Erythroblast (primary cell): ENCODE results near the gene BOC.

Source experiments
- GATA1 ChIP-seq: IDR thresholded peaks from 2 replicates; pipeline ENCODE4 v1.6.1; 2011; ENCODE audit warnings: low read depth, mild to moderate bottlenecking, control low read depth, low read length, moderate library complexity
- POLR2A ChIP-seq: IDR thresholded peaks from 2 replicates; pipeline ENCODE4 v1.6.1; 2011; ENCODE audit warnings: mild to moderate bottlenecking, low read length

DNA sequence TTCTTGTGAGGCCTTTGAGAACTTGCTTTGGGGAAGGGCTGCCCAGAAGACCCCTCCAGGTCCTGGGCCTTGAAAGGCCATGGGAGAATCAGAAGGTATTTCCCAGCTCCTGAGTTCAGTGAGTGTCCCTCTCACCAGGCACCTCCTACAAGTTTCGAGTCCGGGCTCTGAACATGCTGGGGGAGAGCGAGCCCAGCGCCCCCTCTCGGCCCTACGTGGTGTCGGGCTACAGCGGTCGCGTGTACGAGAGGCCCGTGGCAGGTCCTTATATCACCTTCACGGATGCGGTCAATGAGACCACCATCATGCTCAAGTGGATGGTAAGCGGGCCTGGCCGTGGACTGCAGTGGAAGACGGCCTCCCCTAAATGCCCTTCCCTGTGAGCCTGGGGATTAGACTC, 68.3 kb downstream of the BOC start:
- no peak for TF ChIP-seq POLR2A
- no peak for TF ChIP-seq GATA1
